HG03521 (cell line): Measurements from ENCODE around the gene ATP8A2.
"Not testable (repeated sequence)": the region's sequence is repeated elsewhere in the genome, so short reads cannot be mapped to it uniquely, and the experiment has no call there.

Source experiments
- ATAC-seq: cut with Tn5 transposase; IDR thresholded peaks from one replicate; pipeline ENCODE4 v1.9.1; 2021; ENCODE audit warnings: mild to moderate bottlenecking, moderate library complexity; ENCODE audit not compliant: unreplicated experiment

The ATP8A2 gene

DNA sequence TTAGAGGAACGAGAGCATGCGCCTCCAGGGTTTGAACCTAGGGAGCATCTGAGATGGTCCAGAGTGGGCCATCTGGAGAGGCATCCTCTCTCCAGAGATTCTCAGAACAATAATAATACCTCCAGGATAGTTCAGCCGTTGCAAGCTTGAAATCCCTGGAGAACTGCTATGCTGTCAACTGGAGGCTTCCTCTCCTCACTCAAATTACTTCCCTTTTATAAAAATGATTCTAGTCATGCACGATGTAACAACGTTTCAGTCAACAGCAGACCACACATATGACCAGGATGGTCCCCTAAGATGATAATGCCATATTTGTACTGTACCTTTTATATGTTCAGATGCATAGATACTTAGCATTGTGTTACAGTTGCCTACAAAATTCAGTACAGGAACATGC is 571.3 kb downstream of the ATP8A2 start:
- no peak for ATAC-seq

DNA sequence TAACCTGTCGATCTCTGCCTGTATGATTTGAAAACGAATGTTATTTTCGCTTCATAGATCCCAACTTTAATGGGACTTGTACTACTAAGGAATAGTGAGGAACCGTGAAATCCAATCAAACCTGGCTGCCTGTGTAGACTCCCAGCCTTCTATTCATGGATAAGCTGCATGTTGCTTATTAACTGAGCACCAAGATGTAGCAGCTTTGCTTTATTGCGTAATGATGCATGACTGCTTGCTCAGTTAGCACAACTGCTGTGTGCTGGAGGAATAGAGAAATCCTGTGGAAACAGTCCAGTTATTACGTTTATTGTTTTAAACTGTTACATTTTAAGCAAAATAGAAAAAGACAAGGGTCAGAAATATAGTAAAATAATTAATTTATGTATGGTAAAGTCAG is 571.9 kb downstream of the ATP8A2 start:
- no peak for ATAC-seq

DNA sequence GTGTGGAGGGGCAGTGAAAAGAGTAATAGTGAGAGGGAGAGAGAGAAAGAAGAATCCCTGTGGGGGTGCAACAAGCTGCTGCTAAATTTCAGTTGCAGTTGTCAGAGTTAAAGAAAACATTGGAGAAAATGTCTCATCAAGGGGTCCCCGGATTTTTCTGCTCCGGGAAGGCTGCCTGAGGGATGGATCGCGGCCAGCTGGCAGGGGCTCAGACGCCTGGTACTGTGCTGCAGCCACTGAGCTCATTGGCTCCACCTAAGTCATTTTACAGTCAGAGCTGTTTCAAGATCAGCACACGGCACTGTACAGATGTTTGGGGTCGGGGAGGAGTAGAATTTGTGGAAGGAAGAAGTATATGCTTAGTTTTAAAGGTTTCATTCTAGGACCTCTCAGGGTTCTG is 573.8 kb downstream of the ATP8A2 start:
- no peak for ATAC-seq

DNA sequence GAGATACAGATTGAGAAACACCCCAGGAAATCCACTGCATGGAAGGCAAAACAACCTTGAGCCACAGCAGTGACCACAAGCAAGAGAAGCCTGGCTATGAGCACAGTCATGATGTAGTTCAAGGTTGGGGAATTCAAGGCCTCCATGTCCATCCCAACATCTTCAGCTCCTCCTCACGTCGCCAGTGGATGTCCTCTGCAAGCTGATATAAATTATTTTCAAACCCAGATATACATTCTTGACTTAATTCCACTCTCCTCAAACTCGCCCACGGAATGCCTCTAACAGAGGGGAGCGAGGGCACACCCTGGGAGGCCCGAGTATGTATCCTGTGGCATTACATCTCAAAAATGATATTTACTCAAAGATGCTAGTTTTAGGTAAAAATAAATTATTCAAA is 574.5 kb downstream of the ATP8A2 start:
- ATAC-seq, result no peak

DNA sequence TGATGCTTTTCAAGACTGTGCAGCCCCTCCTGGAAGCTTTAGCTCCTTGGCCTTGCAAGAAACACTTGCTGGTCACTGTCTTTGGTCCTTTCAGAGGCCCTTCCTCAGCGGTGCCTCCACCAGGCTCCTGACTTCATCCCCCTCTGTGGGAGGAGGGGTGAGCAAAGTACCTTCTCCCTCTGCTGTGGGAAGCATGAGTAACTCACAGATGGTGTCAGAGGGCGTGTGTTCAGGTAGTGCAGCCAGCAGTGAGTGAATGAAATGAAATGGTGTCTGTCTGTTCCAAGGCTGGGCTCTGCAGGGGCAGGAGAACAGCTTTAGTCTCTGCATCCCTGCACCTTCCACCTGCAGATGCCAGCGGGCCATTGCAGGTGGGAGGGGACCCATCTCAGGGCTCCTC is 577.1 kb downstream of the ATP8A2 start:
- ATAC-seq, result no peak

DNA sequence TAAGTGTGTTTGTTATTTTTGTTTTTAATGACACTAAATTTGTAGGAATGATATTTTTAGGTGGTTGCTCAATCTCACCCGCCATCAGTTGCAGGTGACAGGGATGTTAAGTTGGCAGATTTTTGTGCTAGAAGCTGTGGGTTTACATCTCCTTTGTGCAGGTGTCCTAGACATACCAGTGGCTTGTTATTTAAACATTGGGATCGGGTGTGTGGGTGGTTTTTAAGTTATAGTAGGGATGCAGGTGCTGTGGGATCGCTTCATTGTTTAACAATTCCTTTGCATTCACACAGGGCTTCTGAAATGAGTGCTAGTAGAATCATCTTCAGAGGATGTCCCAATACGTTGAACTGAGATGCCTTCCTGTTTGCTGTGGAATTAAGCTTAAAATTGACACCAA is 580.1 kb downstream of the ATP8A2 start:
- ATAC-seq, result no peak

DNA sequence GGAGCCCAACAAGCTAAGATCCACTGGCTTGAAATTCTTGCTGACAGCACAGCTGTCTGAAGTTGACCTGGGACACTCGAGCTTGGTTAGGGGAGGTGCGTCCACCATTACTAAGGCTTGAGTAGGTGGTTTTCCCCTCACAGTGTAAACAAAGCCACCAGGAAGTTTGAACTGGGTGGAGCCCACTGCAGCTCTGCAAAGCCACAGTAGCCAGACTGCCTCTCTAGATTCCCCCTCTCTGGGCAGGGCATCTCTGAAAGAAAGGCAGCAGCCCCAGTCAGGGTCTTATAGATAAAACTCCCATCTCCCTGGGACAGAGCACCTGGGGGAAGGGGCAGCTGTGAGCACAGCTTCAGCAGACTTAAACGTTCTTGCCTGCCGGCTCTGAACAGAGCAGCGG is 582.3 kb downstream of the ATP8A2 start:
- not testable (repeated sequence) for ATAC-seq

DNA sequence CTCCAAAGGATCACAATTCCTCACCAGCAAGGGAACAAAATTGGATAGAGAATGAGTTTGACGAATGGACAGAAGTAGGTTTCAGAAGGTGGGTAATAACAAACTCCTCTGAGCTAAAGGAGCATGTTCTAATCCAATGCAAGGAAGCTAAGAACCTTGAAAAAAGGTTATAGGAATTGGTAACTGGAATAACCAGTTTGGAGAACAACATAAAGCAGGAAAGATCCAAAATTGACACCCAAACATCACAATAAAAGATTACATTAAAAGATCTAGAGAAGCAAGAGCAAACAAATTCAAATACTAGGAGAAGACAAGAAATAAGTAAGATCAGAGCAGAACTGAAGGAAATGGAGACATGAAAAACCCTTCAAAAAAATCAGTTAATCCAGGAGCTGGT is 583.2 kb downstream of the ATP8A2 start:
- not testable (repeated sequence) for ATAC-seq

DNA sequence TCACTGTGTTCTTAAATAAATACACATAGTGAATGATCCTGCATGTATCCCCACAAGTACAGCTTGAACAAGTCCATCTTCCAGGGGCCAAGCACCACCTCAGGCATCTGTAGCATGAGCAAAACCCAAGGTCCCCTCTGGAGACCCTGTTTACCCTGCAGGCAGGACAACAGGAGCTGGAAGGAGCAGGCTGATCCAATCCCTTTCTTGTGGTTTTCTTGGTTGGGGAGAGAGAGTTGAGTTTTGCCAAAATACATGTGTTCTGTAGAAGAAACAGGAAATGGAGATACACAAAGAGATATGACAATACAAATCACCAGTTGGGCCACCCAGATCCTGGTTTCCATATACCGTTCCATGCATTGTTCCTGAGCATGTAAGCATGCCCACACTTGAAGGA is 587.2 kb downstream of the ATP8A2 start:
- ATAC-seq, result no peak

DNA sequence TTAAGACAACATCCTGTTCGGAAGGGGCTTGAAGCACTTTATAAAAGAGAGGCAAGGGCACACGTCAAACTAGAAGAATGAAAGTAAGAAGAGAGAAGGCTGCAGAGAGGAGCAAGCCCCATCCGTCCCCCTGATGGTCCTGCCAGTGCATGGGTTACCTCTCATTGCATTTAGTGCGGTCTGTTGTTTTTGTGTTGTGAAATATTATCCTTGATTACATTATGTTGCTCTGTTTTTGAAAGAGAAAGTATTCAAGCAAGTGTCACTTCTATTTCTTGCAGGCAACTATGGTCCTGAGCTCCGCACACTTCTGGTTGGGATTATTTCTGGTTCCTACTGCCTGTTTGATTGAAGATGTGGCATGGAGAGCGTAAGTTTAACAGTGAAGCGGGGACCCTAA is 589.5 kb downstream of the ATP8A2 start:
- ATAC-seq, result no peak

DNA sequence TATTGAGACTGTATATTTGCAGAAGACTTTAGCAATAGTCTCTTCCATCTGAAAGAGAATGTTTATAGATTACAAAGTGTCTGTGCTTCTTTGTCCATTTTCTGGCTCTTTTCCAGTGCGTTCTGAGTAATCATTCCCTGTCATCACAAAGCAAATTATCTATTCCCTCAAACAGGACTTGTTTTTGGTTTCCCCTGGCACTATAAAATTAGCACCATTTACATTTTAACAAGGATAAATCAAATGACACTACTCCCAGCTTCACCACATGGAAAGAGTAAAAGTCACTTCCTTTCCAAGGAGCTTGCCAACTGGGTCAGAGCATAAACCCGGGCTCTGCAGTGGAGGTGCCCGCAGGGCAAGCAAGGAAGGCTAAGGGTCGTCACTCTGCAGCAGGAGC is 591.9 kb downstream of the ATP8A2 start:
- no peak for ATAC-seq

DNA sequence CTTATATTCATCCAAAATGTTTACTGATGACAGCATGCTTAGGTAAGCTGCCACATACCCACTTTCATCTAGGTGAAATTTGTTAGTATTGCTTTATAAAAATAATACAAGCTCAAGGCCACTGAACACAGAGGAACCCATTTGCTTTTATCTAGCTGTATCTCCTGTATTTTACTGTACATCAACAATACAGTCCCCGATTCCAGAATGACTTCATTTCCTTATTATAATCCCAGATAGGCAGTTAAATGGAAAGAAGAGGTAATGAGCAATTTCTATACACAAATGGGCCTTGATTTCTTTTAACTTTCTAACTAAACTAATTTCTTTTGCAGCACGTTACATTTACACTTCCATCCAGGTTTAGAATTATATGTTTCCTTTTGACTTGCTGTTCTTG is 593.8 kb downstream of the ATP8A2 start:
- ATAC-seq, result no peak

DNA sequence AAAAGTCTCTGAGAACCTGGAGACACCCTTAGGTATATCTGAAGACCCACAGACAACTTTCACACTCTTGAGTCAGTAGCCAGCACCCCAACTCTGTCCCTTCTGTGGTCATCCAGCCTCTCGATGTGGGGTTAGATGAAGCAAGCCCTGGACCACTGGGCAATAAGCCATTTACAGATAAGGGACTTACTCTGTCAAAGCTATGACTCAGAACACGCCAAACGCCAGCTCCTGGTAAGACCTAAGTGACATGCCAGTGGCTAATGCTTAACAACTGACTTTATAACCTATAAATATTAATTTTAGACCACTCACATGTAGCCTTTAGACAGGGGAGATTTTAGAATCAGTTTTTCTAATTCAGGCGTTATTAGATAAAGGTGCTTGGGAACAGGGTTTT is 594.3 kb downstream of the ATP8A2 start:
- ATAC-seq, result no peak

DNA sequence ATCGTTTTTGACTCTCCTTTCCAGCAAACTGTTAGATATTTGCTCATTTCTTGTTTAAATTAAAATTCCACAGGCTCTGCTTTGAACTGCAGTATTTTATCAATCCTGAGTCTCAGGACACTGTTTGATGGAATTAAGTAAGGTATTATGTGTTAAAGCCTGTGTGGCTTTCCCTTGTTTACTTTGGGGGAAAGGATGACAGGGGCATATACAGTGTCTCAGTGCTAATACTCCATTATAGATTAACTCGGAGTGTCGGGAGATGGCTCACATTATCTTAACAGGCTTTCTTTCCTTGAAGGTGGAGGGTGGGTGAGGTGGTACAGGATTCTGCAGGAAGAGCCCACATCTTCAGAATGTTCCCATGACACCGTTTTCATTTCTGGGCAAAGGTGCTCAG is 595.4 kb downstream of the ATP8A2 start:
- no peak for ATAC-seq

DNA sequence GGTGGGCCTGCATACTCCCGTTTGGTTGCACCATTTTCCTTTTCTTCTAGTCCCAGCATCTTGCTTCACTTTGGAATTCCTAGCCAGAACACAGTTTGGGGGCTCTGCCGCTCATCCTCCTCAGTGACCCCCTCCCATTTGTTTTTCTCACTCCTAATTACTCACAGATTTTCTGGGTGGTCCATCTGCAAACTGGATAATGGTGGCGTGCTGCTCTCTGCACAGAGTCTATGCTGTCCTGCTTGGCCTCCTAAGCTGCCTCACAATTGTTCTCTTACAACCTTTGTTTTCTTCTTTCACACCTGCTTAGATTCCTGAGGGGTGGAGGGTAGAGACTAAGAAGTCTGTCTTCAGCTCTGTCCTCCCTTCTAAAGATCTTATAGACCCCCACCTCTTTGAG is 599.3 kb downstream of the ATP8A2 start:
- no peak for ATAC-seq

DNA sequence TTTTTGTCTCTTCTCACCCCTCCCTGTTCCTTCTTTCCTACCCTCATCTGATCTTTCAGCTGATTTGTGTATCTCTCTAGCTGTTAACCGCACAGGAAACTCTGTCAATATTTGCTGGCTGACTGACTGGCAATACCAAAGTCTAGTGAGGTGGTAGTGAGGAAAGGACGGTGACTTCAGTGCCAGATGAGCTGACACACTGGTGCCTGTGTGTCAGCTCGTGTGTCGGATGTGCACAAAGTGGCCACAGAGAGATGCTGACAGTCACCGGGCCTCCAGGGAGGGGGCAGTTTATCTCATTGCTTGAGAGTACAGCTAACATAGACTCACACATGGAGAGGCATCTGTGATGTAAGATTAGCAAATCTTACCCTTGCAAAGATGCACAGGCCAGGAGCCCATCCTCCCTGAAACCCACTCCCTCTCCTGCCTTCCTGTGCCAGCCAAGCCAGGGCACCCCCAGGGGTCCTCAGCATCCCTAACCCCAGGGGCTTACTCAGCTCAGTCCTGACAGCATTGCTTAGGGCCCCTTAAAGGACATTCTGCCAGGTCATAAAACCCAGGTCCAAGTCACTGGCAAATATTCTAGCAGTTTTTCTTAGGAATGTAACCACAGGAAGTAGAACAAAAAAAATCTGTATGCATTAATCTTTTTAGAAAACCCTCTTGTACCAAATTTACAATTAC is 599.8 kb downstream of the ATP8A2 start:
- ATAC-seq, result no peak

DNA sequence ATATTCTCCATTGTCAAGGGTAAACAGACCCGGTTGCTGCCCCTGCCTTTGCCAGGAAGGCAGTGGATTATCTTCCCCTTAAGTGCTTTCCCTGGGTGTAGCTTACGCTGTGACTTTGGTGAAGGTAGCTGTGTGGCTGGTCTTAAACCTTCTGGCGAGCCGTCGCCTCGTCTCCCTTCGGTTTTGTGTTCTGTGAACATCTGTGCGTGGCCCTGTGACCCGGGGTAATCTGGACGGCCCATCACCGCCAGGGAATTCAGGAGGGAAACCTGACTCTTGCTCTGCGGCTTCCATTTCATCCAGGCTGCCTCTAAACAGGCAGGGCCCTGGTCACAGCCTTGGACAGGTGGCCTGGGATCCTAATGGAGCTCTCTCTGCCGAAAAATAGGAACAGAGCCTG is 601.3 kb downstream of the ATP8A2 start:
- ATAC-seq, result no peak

DNA sequence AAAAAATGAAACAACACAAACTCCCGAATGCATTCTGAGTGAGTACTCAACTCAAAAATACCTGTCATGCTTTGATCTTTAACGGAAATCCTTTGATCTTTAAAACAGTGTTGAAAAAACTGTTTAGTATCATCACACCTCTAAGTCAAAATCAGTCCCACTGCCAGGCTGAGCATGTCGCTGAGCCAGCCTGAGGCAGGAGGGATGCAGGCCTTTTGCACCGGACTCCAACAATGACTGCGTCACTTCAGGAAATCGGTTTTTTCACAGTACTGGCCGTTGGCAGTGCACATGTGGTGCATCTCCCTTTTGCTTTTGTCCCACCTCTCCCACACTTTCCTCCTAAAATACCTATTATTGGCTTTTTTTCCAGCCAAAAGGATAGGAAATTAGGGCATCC is 601.8 kb downstream of the ATP8A2 start:
- ATAC-seq, result no peak

DNA sequence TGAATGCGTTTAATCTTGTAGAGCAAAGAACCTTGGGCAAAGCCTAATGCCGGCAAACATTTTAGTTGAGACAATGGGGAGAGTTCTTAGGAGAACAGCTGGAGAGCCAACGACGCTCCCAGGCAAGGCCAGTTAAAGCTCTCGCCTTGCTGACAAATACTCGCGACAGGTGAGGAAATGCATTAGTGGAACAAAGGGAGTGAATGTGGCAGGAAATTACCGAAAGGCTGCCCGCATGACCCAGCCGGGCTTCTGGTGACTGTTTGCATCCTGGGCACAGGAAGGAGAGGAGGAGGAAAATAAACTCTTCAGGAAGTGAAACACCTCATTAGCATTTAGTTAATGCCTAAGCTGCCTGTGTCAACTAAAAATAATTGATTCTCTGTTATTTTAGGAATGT is 605.4 kb downstream of the ATP8A2 start:
- ATAC-seq, result no peak

DNA sequence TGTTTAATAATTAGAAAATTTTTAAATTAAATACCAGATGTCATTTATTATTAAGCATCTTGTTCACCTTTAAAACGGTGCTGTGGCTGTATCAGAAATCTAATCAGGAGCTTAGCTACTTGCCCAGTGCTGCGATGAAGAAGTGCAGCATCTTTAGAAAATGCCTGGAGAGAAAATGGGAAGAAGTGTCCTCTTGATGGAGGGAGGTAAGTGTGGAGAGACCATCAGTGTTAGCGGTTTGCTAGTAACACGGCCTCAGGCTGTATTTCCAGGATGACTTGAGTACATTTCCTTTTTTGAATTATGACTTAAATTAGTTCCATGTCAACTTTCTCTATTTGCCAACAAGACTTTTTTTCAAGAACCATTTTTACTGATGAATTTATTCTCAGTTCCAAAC is 605.9 kb downstream of the ATP8A2 start:
- no peak for ATAC-seq

DNA sequence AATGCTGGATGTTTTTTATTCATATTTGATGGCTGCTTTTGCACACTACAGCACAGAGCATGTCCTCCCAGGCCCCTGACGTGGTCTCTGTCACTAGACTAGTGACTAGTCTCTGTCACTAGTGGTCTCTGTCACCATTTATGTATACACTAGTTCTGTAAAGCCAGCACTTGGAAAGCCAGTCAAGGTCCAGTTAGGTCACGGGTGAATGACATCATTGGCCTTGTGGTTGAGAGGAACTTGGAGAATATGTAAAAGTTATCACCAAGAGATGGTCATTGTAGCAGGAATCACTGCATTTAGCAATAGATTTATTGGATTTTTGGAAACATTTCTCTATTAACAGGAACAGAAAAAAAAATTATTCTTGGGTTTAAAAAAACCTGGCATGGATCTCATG is 607.2 kb downstream of the ATP8A2 start:
- ATAC-seq, result no peak

DNA sequence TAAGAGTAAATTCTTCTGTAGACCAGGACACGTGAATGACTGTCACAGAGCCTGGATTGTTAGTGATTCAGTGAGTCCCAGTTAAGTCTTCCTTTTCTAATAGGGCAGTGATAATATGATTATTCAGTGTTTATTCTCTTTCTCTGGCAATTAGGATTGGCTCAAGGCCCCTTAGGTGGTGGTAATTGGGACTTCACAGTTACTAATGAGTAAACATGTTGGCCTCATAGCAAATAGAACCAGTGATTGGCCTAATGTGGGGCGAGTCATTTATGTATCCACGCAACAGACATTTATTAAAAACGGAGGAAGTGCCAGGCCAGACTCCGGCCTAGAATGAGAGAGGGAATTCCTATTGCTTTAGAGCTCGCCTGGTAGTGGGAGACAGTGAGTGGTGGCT is 607.6 kb downstream of the ATP8A2 start:
- no peak for ATAC-seq

DNA sequence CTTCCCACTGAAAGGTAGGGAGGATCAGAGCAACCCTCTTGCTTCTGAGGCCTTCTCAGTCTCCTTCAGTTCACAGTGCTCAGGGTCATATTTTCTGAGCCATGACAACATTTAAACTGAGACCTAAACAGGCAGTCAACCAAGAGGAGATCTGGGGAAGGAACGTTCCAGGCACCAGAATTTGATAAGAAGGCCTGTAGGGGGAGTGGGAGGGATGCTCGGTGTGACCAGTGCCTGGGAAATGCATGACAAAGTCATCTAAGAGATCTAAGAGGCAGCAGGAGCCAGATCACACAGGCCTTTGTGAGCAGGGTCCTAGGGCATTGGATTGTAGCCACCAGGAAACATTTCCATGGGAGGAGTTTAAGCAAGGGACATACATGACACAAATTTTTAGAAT is 608.5 kb downstream of the ATP8A2 start:
- no peak for ATAC-seq

DNA sequence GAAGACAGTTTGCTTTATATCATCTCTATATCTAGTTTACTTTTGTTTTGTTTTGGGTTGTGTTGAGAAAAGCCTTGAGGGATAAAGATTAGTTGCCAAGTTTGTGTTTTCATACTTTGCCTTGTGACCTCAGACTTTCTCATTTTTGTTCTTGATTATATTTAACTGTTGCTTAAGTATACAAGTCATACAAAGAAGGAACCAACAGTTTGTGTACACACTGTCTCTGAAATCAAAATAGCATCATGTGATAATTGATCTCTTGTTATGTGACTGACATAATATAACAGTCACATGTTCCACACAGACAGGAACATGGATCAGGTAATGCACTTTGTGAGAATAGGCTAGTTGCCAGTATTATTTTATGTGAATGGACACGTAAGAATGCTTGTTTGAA is 609.3 kb downstream of the ATP8A2 start:
- no peak for ATAC-seq
